K562 (cell line): Measurements from ENCODE around the gene DIPK1A. TPM values are rescaled to one million over a fixed set of nuclear protein-coding genes. Genes with fewer than 3 reads are reported as not detected.

Experiments
- CEBPZ ChIP-seq: fragments of 150-350 bp; IDR thresholded peaks from 2 replicates; pipeline ENCODE4 v1.6.1; 2014; ENCODE audit warnings: low read depth, mild to moderate bottlenecking, low read length, borderline replicate concordance
- CREM ChIP-seq: IDR thresholded peaks from 2 replicates; pipeline ENCODE4 v1.6.1; 2014; ENCODE audit warnings: antibody characterized with exemption, low read depth
- DIDO1 ChIP-seq: fragments of 450-650 bp; IDR thresholded peaks from 2 replicates; pipeline ENCODE4 v1.6.1; 2016; ENCODE audit warnings: low read depth, missing biosample characterization, missing genetic modification characterization
- DLX4 ChIP-seq: fragments of 250-450 bp; sonication (Bioruptor Pico); IDR thresholded peaks from 2 replicates; pipeline ENCODE4 v1.6.1; 2021; ENCODE audit warnings: mild to moderate bottlenecking
- HDAC1 ChIP-seq, 2 experiments: fragments of 450-650 bp; IDR thresholded peaks; 2 replicates each; pipeline ENCODE4 v1.6.1; 2016 to 2017; ENCODE audit warnings: inconsistent platforms in 1 of 2, mild to moderate bottlenecking in 1 of 2, moderate library complexity in 1 of 2
- MXD1 ChIP-seq: fragments of 250-450 bp; sonication (Bioruptor Pico); IDR thresholded peaks from 2 replicates; pipeline ENCODE4 v1.8.0; 2021; ENCODE audit warnings: borderline replicate concordance, mild to moderate bottlenecking, moderate library complexity; ENCODE audit not compliant: poor library complexity, severe bottlenecking
- PML ChIP-seq: IDR thresholded peaks from 2 replicates; pipeline ENCODE4 v1.6.1; 2012; ENCODE audit warnings: low read length, inconsistent platforms
- RAD21 ChIP-seq, 2 experiments: fragments of 250-450 bp in 1 of 2; fragments of 450-650 bp in 1 of 2; sonication (Bioruptor Pico) in 1 of 2; formaldehyde crosslinking in 1 of 2; IDR thresholded peaks in 1 of 2; conservative IDR thresholded peaks in 1 of 2; 2 replicates each; pipeline versions ENCODE4 v1.4.0 to v1.8.0; 2020 to 2022; ENCODE audit warnings: mild to moderate bottlenecking in 2 of 2, moderate library complexity in 1 of 2
- SIN3B ChIP-seq: fragments of 450-650 bp; IDR thresholded peaks from 2 replicates; pipeline ENCODE4 v1.6.1; 2017; ENCODE audit warnings: low read depth, mild to moderate bottlenecking, moderate library complexity
- ZBTB7A ChIP-seq: IDR thresholded peaks from 2 replicates; pipeline ENCODE4 v1.6.1; 2011; ENCODE audit warnings: low read depth, mild to moderate bottlenecking, low read length, moderate library complexity, borderline replicate concordance; ENCODE audit not compliant: control insufficient read depth
- ZFX ChIP-seq: sonication (generic); formaldehyde crosslinking; IDR thresholded peaks from 2 replicates; pipeline ENCODE4 v1.8.0; 2022; ENCODE audit warnings: mild to moderate bottlenecking, missing genetic modification reagents, moderate library complexity
- ZNF280B ChIP-seq: fragments of 250-450 bp; sonication (Bioruptor Pico); IDR thresholded peaks from 2 replicates; pipeline ENCODE4 v1.5.1; 2021; ENCODE audit warnings: mild to moderate bottlenecking
- ZNF3 ChIP-seq: fragments of 250-450 bp; sonication (Bioruptor Pico); IDR thresholded peaks from 2 replicates; pipeline ENCODE4 v1.5.0; 2021; ENCODE audit warnings: mild to moderate bottlenecking, moderate library complexity
- ZNF609 ChIP-seq: sonication (generic); formaldehyde crosslinking; IDR thresholded peaks from 2 replicates; pipeline ENCODE4 v1.8.1; 2023; ENCODE audit warnings: missing genetic modification reagents, mild to moderate bottlenecking, borderline replicate concordance
- ZNF766 ChIP-seq: fragments of 200-800 bp; sonication (Bioruptor generic); conservative IDR thresholded peaks from 2 replicates; pipeline ENCODE4 v1.6.1; 2016; ENCODE audit warnings: missing genetic modification characterization, missing compliant biosample characterization
- polyA plus RNA-seq, 8 experiments: library from polyadenylated mRNA; depleted of rRNA in 4 of 8; stranded (reverse) in 5 of 8; unstranded in 3 of 8; fragments of >200 nt; fragmentation: Nextera tagmentation in 2 of 8; fragmentation: Illumina TruSeq in 1 of 8; extraction: Ambion mirVana in 2 of 8; extraction: Trizol in 1 of 8; gene quantifications; 2 replicates each; pipeline versions ENCODE4 v1.2.1 to v1.2.3, GENCODE V29; 2011 to 2014; ENCODE audit warnings: inconsistent platforms in 1 of 8, missing spikeins in 1 of 8
- total RNA-seq, 7 experiments: library from RNA; depleted of rRNA in 6 of 7; stranded (reverse); fragments of >200 nt in 6 of 7; fragmentation: Illumina TruSeq in 2 of 7; extraction: Trizol in 2 of 7; gene quantifications; 2 replicates each; pipeline versions ENCODE4 v1.2.1 to v1.2.3, GENCODE V29; 2011 to 2021; ENCODE audit warnings: low replicate concordance in 1 of 7

Gene DIPK1A
- total and polyA plus RNA-seq, 9 of the 15 experiments (the other 6 are each of a cell fraction or from before 2014, with no cell fraction given): 0.54 to 2.5 (median 1.3) TPM

GRCh38 chr1:92792340-92792782 is 168.9 kb downstream of the DIPK1A start (continued):
- TF ChIP-seq CREM (0 out of 2 replicates have a peak, but pooled peaks have one; percentile 46), ZNF280B (CRISPR knock-in tag) (no peak), CEBPZ (no peak), PML (no peak), DIDO1 (tag) (no peak), ZFX (CRISPR knock-in tag) (no peak), SIN3B (no peak), ZNF609 (CRISPR knock-in tag) (no peak), ZNF766 (CRISPR knock-in tag) (no peak), HDAC1 (IDR thresholded peaks at IDR 0.05) (peak in 1 of 2 experiments; percentile 85; a peak in 2 of 4 replicates), RAD21 (CRISPR knock-in tag; conservative IDR thresholded peaks at IDR 0.05 in 1 of 2, IDR thresholded peaks at IDR 0.05 in 1 of 2) (no peak), DLX4 (no peak), MXD1 (CRISPR knock-in tag) (no peak), ZNF3 (CRISPR knock-in tag) (no peak), ZBTB7A (no peak)
